ENCODE results near the gene NRXN2. TPM values are rescaled to one million over a fixed set of nuclear protein-coding genes. Genes with fewer than 3 reads are reported as not detected.
"Not testable (repeated sequence)": the region's sequence is repeated elsewhere in the genome, so short reads cannot be mapped to it uniquely, and the experiment has no call there.

The NRXN2 gene
- total RNA-seq, 2 experiments from 2014 or later, result 0.13 to 0.34 TPM

GRCh38 chr11:64710418-64711137, 12.4 kb downstream of the NRXN2 start:
- Mint-ChIP-seq H3K27ac (no peak overlapping the region), H3K27me3 (ENCODE audit: low read depth) (peaks cover 60% of the 10 kb centered on the region), H3K36me3 (ENCODE audit: low read depth) (no peaks in the 10 kb centered on the region), H3K9me3 (ENCODE audit: insufficient read depth) (no peaks in the 10 kb centered on the region), H3K4me1 (ENCODE audit: low read depth) (peaks cover 10% of the 10 kb centered on the region), H3K4me3 (no peak overlapping the region)
- CTCF ChIA-PET, result interaction anchor here (0.7 to 2.5 kb wide), 4 partner anchors 8 to 33 kb away, joined by 4 to 7 read pairs (median 4); partner anchors contain the start of gene RASGRP2
- ATAC-seq (no peak), DNase-seq (no peak)
- POLR2A ChIA-PET, result no interaction called here

GRCh38 chr11:64705501-64705900, 17.5 kb downstream of the NRXN2 start:
- CTCF ChIA-PET, result interaction anchor here (0.6 to 3.6 kb wide), 9 partner anchors 9 to 55 kb away, joined by 3 to 61 read pairs (median 5); partner anchors contain the start of gene RASGRP2
- Mint-ChIP-seq H3K4me3 (no peak overlapping the region), H3K27ac (no peak overlapping the region), H3K27me3 (ENCODE audit: low read depth) (peaks cover 41% of the 10 kb centered on the region), H3K36me3 (ENCODE audit: low read depth) (no peaks in the 10 kb centered on the region), H3K9me3 (ENCODE audit: insufficient read depth) (no peaks in the 10 kb centered on the region), H3K4me1 (ENCODE audit: low read depth) (no peaks in the 10 kb centered on the region)
- POLR2A ChIA-PET, result no interaction called here
- no peak for DNase-seq
- ATAC-seq, result no peak

DNA sequence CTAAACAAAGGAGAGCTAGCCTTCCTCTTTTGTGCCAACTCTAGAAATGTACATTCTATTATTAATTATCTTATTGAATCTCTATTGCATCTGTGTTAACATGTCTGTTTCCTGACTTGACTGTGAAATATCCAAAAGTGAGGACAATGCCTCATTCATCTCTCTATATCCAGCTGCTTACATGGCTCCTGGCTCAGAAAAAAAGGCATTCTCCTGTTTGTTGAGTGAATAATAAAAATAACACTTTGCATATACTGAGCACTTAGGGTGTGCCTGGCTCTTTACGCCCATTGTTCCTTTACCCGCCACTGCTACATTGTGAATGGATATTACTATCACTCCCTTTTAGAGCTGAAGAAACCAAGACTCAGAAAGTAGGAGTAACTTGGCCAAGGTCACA, 19.9 kb downstream of the NRXN2 start:
- no peak for DNase-seq
- no peak for ATAC-seq
- CTCF ChIA-PET, result interaction anchor here (1.7 to 3.6 kb wide), 2 partner anchors 14 to 254 kb away, joined by 7 to 61 read pairs; no protein-coding TSS in a partner anchor
- no peaks in the 10 kb centered on the region for H3K9me3 Mint-ChIP-seq (ENCODE audit: insufficient read depth)
- no peak overlapping the region for H3K27ac Mint-ChIP-seq
- no peak overlapping the region for H3K4me3 Mint-ChIP-seq
- H3K36me3 Mint-ChIP-seq (ENCODE audit: low read depth), result no peaks in the 10 kb centered on the region
- POLR2A ChIA-PET, result no interaction called here
- peaks cover 37% of the 10 kb centered on the region for H3K27me3 Mint-ChIP-seq (ENCODE audit: low read depth)
- H3K4me1 Mint-ChIP-seq (ENCODE audit: low read depth), result no peaks in the 10 kb centered on the region

GRCh38 chr11:64701956-64702355, 21.0 kb downstream of the NRXN2 start:
- H3K4me1 Mint-ChIP-seq (ENCODE audit: low read depth); POLR2A ChIA-PET; CTCF ChIA-PET; H3K4me3 Mint-ChIP-seq; H3K36me3 Mint-ChIP-seq (ENCODE audit: low read depth); H3K27ac Mint-ChIP-seq; ATAC-seq; H3K9me3 Mint-ChIP-seq (ENCODE audit: insufficient read depth); DNase-seq: not testable (repeated sequence)
- H3K27me3 Mint-ChIP-seq (ENCODE audit: low read depth), result peaks cover 36% of the 10 kb centered on the region

GRCh38 chr11:64698427-64698826, 24.6 kb downstream of the NRXN2 start:
- no peak overlapping the region for H3K4me3 Mint-ChIP-seq
- POLR2A ChIA-PET, result no interaction called here

DNA sequence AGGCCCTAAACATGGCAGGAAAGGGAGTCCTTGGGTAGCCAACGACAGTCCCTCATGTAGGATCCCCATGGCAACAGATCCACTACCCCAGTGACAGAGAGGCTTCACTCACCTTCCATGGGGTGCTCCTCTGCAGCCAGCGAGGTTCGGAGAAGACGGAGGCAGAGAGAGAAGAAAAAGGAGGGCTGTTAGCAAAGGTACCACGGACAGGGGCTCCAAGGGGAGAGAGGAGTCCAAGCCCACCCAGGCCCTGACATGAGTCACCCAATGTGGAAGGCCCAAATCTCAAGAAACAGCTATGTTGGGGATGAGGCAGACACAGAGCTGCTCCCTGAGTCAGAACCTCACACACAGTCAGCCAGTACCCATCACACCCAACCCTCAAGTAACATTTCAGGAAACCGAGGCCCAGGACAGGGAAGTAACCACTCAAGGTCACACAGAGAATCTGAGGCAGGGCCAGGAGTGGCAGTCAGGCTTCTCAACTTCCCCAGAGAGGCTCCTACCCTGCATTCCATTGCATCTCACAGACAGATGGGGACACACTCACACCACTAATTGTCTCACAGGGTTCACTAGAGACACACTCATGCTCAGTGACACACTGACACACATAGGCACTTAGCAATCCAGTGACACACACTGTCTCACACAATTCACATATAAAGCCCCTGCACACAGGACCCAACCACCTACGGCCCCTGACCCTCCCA, 25.2 kb downstream of the NRXN2 start:
- no peak for ATAC-seq
- H3K27ac Mint-ChIP-seq, result no peak overlapping the region
- ChIA-PET CTCF (interaction anchor here (4.8 kb wide), 1 partner anchor 9 kb away, joined by 35 read pairs; no protein-coding TSS in a partner anchor), POLR2A (no interaction called here)
- DNase-seq, result no peak
- no peak overlapping the region for H3K4me3 Mint-ChIP-seq
- H3K9me3 Mint-ChIP-seq (ENCODE audit: insufficient read depth), result no peaks in the 10 kb centered on the region
- H3K36me3 Mint-ChIP-seq (ENCODE audit: low read depth), result no peaks in the 10 kb centered on the region
- peaks cover 35% of the 10 kb centered on the region for H3K27me3 Mint-ChIP-seq (ENCODE audit: low read depth)
- peaks cover 2% of the 10 kb centered on the region for H3K4me1 Mint-ChIP-seq (ENCODE audit: low read depth)

More at GRCh38 chr11:64698427-64698826, 24.6 kb downstream of the NRXN2 start:
- Mint-ChIP-seq H3K4me1 (ENCODE audit: low read depth) (no peaks in the 10 kb centered on the region), H3K36me3 (ENCODE audit: low read depth) (no peaks in the 10 kb centered on the region), H3K9me3 (ENCODE audit: insufficient read depth) (no peaks in the 10 kb centered on the region), H3K27me3 (ENCODE audit: low read depth) (peaks cover 33% of the 10 kb centered on the region), H3K27ac (no peak overlapping the region)
- no peak for DNase-seq
- ATAC-seq, result no peak
- CTCF ChIA-PET, result interaction anchor here (1.1 to 4.8 kb wide), 2 partner anchors 9 to 15 kb away, joined by 4 to 35 read pairs; no protein-coding TSS in a partner anchor

GRCh38 chr11:64696045-64696444, 27.0 kb downstream of the NRXN2 start:
- ChIA-PET CTCF (interaction anchor here (0.6 kb wide), 1 partner anchor 7 kb away, joined by 4 read pairs; no protein-coding TSS in a partner anchor), POLR2A (no interaction called here)
- Mint-ChIP-seq H3K27ac (no peak overlapping the region), H3K4me1 (ENCODE audit: low read depth) (peaks cover 8% of the 10 kb centered on the region), H3K27me3 (ENCODE audit: low read depth) (peaks cover 44% of the 10 kb centered on the region), H3K36me3 (ENCODE audit: low read depth) (no peaks in the 10 kb centered on the region), H3K9me3 (ENCODE audit: insufficient read depth) (no peaks in the 10 kb centered on the region), H3K4me3 (no peak overlapping the region)
- ATAC-seq, result no peak
- no peak for DNase-seq

- Mint-ChIP-seq H3K4me3 (no peak overlapping the region), H3K4me1 (ENCODE audit: low read depth) (peaks cover 8% of the 10 kb centered on the region), H3K27me3 (ENCODE audit: low read depth) (peaks cover 49% of the 10 kb centered on the region), H3K9me3 (ENCODE audit: insufficient read depth) (no peaks in the 10 kb centered on the region), H3K36me3 (ENCODE audit: low read depth) (no peaks in the 10 kb centered on the region), H3K27ac (no peak overlapping the region)
- ChIA-PET POLR2A (no interaction called here), CTCF (no interaction called here)
- no peak for ATAC-seq
- no peak for DNase-seq
Measured at GRCh38 chr11:64695548-64695947, 27.4 kb downstream of the NRXN2 start.

- Mint-ChIP-seq H3K27me3 (ENCODE audit: low read depth) (peaks cover 43% of the 10 kb centered on the region), H3K4me1 (ENCODE audit: low read depth) (peaks cover 8% of the 10 kb centered on the region), H3K4me3 (no peak overlapping the region), H3K9me3 (ENCODE audit: insufficient read depth) (no peaks in the 10 kb centered on the region), H3K27ac (no peak overlapping the region), H3K36me3 (ENCODE audit: low read depth) (no peaks in the 10 kb centered on the region)
- CTCF ChIA-PET, result interaction anchor here (1.6 kb wide), 1 partner anchor 10 kb away, joined by 12 read pairs; no protein-coding TSS in a partner anchor
- ATAC-seq (no peak), DNase-seq (no peak)
- POLR2A ChIA-PET, result no interaction called here
Measured at GRCh38 chr11:64694821-64695365, 28.1 kb downstream of the NRXN2 start.

DNA sequence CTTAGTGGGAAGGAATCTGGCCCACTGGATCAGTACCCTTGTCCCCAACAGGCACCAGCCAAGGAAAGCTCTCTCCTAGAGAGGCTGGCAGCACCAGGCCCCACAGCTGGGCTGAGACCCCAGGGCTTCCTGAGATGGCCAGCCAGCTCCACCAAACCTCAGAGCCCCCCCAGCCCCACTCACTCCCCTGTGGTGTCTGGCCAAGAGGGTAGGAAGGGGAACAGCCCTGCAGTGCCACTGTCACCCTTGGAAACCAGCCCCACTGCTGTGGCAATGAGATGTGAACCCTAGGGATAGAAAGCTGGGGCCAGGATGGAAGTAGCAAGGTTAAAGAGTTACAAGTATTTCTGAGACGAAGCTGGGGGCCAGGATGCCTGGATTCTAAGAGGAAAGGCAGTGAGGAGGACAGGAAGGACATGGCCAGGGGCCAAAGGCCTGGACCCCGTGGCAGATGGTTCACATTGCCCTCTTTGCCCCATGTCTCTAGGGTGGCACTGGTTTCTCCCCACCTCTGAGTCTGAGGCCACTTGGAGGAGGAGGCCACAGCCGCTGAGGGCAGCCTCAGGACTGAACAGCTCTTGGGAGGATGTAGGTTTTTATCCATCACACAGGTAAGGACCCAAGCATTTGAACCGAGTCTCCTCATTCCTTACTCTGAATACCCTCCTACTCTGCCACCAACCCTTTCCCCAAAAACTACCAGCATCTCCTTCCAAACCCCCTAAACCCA, 28.8 kb downstream of the NRXN2 start:
- ChIA-PET POLR2A (no interaction called here), CTCF (interaction anchor here (1.1 to 1.6 kb wide), 2 partner anchors 10 to 245 kb away, joined by 4 to 12 read pairs; no protein-coding TSS in a partner anchor)
- H3K4me3 Mint-ChIP-seq, result no peak overlapping the region
- DNase-seq (no peak), ATAC-seq (no peak)
- H3K27ac Mint-ChIP-seq, result no peak overlapping the region
- H3K4me1 Mint-ChIP-seq (ENCODE audit: low read depth), result peaks cover 9% of the 10 kb centered on the region
- H3K36me3 Mint-ChIP-seq (ENCODE audit: low read depth), result no peaks in the 10 kb centered on the region
- no peaks in the 10 kb centered on the region for H3K9me3 Mint-ChIP-seq (ENCODE audit: insufficient read depth)
- peaks cover 46% of the 10 kb centered on the region for H3K27me3 Mint-ChIP-seq (ENCODE audit: low read depth)

DNA sequence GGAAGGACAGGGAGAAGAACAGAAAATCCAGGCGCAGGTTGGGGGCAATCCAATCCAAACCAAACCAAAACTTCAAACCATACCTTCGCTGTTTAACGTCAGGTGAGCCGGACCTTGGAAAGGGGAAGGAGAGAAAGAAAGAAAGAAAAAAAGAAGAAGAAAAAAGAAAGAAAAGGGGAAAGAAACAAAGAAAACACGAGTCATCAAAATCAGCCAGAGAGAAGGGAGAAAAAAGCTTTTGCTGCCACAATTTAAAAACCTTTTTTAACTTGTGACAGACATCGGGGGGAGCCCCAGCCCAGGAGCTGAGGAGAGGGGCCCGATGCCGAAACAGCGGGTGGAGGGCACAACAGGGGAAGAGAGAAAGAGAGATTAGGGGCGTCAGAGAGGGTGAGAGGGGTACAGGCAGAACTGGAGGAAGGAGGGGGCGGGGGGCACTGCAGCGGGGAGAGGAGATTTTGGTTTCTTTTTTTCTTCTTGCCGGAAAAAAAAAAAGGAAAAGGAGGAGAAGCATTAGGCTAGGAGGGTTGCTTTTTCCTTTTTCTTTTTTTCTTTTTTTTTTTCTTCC, 30.1 kb downstream of the NRXN2 start:
- H3K27ac Mint-ChIP-seq, result no peak overlapping the region
- H3K27me3 Mint-ChIP-seq (ENCODE audit: low read depth), result peaks cover 42% of the 10 kb centered on the region
- H3K4me1 Mint-ChIP-seq (ENCODE audit: low read depth), result peaks cover 19% of the 10 kb centered on the region
- no peaks in the 10 kb centered on the region for H3K9me3 Mint-ChIP-seq (ENCODE audit: insufficient read depth)
- no peaks in the 10 kb centered on the region for H3K36me3 Mint-ChIP-seq (ENCODE audit: low read depth)
- CTCF ChIA-PET, result interaction anchor here (1.1 to 1.6 kb wide), 3 partner anchors 12 to 244 kb away, joined by 4 to 12 read pairs (median 5); partner anchors contain the start of gene RASGRP2
- no peak overlapping the region for H3K4me3 Mint-ChIP-seq
- POLR2A ChIA-PET, result no interaction called here
- ATAC-seq (no peak), DNase-seq (no peak)
